Body of pancreas (tissue), 4 donors: Measurements from ENCODE around the gene NIN.

Experiments
- POLR2A ChIP-seq, 3 donors: fragments of 450-650 bp; IDR thresholded peaks; one replicate each; pipeline ENCODE4 v1.6.1; 2016; ENCODE audit warnings: antibody characterized with exemption in 3 of 3, mild to moderate bottlenecking in 2 of 3
- TF ChIP-seq, protein P1 (sequence below), 7 experiments: fragments of 450-650 bp in 4 of 7; fragments of 200-600 bp in 3 of 7; sonication (generic) in 3 of 7; IDR thresholded peaks; one replicate each; pipeline ENCODE4 v1.5.1; 2016 to 2019; ENCODE audit warnings: antibody characterized with exemption in 7 of 7

DNA sequence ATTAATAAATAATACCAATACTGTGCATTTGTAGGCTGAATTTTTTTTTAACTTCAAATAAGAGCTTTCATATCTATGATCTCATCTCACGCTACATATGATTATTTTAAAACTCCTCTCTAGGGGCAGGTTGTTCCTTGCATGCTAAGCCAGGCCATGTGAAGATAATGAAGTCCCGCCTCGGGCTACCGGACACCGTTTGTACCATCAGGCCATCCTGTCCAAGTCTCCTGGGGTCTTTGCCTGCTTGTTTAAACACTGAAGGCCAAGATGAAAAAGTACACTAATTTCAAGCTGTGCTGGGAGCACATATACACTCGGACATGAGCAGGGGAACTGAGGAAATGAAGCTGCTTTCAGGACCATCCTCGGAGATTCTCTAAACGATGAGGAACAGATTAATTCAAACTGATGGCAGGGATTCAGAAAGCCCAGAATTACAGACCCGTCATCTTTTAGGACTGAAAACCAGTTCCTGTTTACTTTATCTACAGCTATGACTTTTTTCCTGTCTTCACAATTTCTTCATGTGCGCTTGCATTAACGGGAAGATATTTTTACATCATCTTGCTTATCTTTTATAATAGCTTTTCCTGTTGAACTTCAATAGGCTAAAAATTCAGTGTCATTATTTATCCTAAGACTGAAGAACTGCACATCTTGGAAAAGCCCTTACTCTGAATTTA is 34.6 kb upstream of the NIN start:
- TF ChIP-seq, protein P1, sequence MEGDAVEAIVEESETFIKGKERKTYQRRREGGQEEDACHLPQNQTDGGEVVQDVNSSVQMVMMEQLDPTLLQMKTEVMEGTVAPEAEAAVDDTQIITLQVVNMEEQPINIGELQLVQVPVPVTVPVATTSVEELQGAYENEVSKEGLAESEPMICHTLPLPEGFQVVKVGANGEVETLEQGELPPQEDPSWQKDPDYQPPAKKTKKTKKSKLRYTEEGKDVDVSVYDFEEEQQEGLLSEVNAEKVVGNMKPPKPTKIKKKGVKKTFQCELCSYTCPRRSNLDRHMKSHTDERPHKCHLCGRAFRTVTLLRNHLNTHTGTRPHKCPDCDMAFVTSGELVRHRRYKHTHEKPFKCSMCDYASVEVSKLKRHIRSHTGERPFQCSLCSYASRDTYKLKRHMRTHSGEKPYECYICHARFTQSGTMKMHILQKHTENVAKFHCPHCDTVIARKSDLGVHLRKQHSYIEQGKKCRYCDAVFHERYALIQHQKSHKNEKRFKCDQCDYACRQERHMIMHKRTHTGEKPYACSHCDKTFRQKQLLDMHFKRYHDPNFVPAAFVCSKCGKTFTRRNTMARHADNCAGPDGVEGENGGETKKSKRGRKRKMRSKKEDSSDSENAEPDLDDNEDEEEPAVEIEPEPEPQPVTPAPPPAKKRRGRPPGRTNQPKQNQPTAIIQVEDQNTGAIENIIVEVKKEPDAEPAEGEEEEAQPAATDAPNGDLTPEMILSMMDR (IDR thresholded peaks at IDR 0.05): no peak
- no peak for TF ChIP-seq POLR2A (IDR thresholded peaks at IDR 0.05)
